Chondrocyte (in vitro differentiated cells): ENCODE measurements around the gene CEP131. TPM values are rescaled to one million over a fixed set of nuclear protein-coding genes. Genes with fewer than 3 reads are reported as not detected.

Experiments
- DNase-seq: peaks from one replicate; pipeline ENCODE4 v3.0.0; 2021; ENCODE audit warnings: mixed read lengths, low spot score
- H3K27ac Mint-ChIP-seq: one replicate; pipeline ENCODE4 v1.8.0; 2021; ENCODE audit warnings: mild to moderate bottlenecking, moderate library complexity, mixed read lengths; ENCODE audit not compliant: unreplicated experiment
- H3K27me3 Mint-ChIP-seq: 2 replicates; pipeline ENCODE4 v1.8.0; 2021; ENCODE audit warnings: low read depth, mixed read lengths
- H3K36me3 Mint-ChIP-seq: 2 replicates; pipeline ENCODE4 v1.8.0; 2021; ENCODE audit warnings: low read depth, mixed read lengths
- H3K4me1 Mint-ChIP-seq: 2 replicates; pipeline ENCODE4 v1.8.0; 2021; ENCODE audit warnings: low read depth, mild to moderate bottlenecking, mixed read lengths
- H3K4me3 Mint-ChIP-seq: one replicate; pipeline ENCODE4 v1.8.0; 2021; ENCODE audit warnings: mild to moderate bottlenecking, moderate library complexity, mixed read lengths; ENCODE audit not compliant: unreplicated experiment
- H3K9me3 Mint-ChIP-seq: 2 replicates; pipeline ENCODE4 v1.8.0; 2021; ENCODE audit warnings: low read depth, mixed read lengths
- CTCF ChIP-seq: fragments of 200-600 bp; sonication (generic); IDR thresholded peaks from 2 replicates; pipeline ENCODE4 v1.5.0; 2021; ENCODE audit warnings: antibody characterized with exemption, mild to moderate bottlenecking, moderate library complexity
- total RNA-seq: library from RNA; stranded (reverse); gene quantifications from 3 replicates; pipeline ENCODE4 v1.2.1, GENCODE V29; 2021

CEP131 gene
- total RNA-seq, 1 donor from 2014 or later: 8.2 TPM

GRCh38 chr17:81254955-81255717 is 32.4 kb upstream of the CEP131 start:
- Mint-ChIP-seq H3K4me3 (no peak overlapping the region), H3K27me3 (no peaks in the 10 kb centered on the region), H3K36me3 (peaks cover 4% of the 10 kb centered on the region), H3K9me3 (no peaks in the 10 kb centered on the region), H3K27ac (peak overlapping the region; percentile 41), H3K4me1 (peaks cover 16% of the 10 kb centered on the region)
- TF ChIP-seq CTCF: peak; percentile 77
- DNase-seq: no peak

- Mint-ChIP-seq H3K4me3 (no peak overlapping the region), H3K27me3 (no peaks in the 10 kb centered on the region), H3K27ac (peak overlapping the region; percentile 27), H3K4me1 (peaks cover 16% of the 10 kb centered on the region), H3K36me3 (peaks cover 4% of the 10 kb centered on the region), H3K9me3 (no peaks in the 10 kb centered on the region)
- DNase-seq: no peak
- peak; percentile 87 for TF ChIP-seq CTCF
Observed at GRCh38 chr17:81253358-81254131, 30.8 kb upstream of the CEP131 start.

- H3K27me3 Mint-ChIP-seq: no peaks in the 10 kb centered on the region
- no peaks in the 10 kb centered on the region for H3K9me3 Mint-ChIP-seq
- no peak overlapping the region for H3K4me3 Mint-ChIP-seq
- peaks cover 16% of the 10 kb centered on the region for H3K4me1 Mint-ChIP-seq
- no peak for DNase-seq
- peak; percentile 2 for TF ChIP-seq CTCF
- H3K27ac Mint-ChIP-seq: no peak overlapping the region
- peaks cover 4% of the 10 kb centered on the region for H3K36me3 Mint-ChIP-seq
Observed at GRCh38 chr17:81252987-81253329, 30.2 kb upstream of the CEP131 start.

- Mint-ChIP-seq H3K9me3 (no peaks in the 10 kb centered on the region), H3K4me3 (no peak overlapping the region), H3K36me3 (peaks cover 4% of the 10 kb centered on the region), H3K27me3 (no peaks in the 10 kb centered on the region), H3K27ac (no peak overlapping the region), H3K4me1 (peaks cover 16% of the 10 kb centered on the region)
- DNase-seq: no peak
- TF ChIP-seq CTCF: no peak
Observed at GRCh38 chr17:81252326-81252986, 29.7 kb upstream of the CEP131 start.

GRCh38 chr17:81251709-81252301 is 29.0 kb upstream of the CEP131 start:
- no peak for DNase-seq
- Mint-ChIP-seq H3K27me3 (no peaks in the 10 kb centered on the region), H3K9me3 (no peaks in the 10 kb centered on the region), H3K27ac (no peak overlapping the region), H3K36me3 (peaks cover 4% of the 10 kb centered on the region), H3K4me1 (peaks cover 16% of the 10 kb centered on the region), H3K4me3 (no peak overlapping the region)
- no peak for TF ChIP-seq CTCF
